ENCODE data around the gene PPP2R3A. TPM values are rescaled to one million over a fixed set of nuclear protein-coding genes. Genes with fewer than 3 reads are reported as not detected.

The PPP2R3A gene
- total RNA-seq, 1 donor from 2014 or later: 35.0 TPM

- no peak overlapping the region for H3K4me3 Mint-ChIP-seq (ENCODE audit: low read depth)
- peaks cover 18% of the 10 kb centered on the region for H3K36me3 Mint-ChIP-seq (ENCODE audit: insufficient read depth)
- no peaks in the 10 kb centered on the region for H3K27me3 Mint-ChIP-seq
- DNase-seq (ENCODE audit: low spot score, unreplicated experiment): no peak
- peak overlapping the region; percentile 78 for H3K27ac Mint-ChIP-seq
- no peak for TF ChIP-seq CTCF (IDR thresholded peaks at IDR 0.05; ENCODE audit: unreplicated experiment)
- no peaks in the 10 kb centered on the region for H3K9me3 Mint-ChIP-seq (ENCODE audit: low read depth)
- H3K4me1 Mint-ChIP-seq (ENCODE audit: low read depth): peaks cover 10% of the 10 kb centered on the region
Observed at GRCh38 chr3:136146981-136147729, 181.6 kb downstream of the PPP2R3A start.

GRCh38 chr3:136149667-136150066, 184.1 kb downstream of the PPP2R3A start:
- H3K27me3 Mint-ChIP-seq: no peaks in the 10 kb centered on the region
- no peak overlapping the region for H3K4me3 Mint-ChIP-seq (ENCODE audit: low read depth)
- H3K36me3 Mint-ChIP-seq (ENCODE audit: insufficient read depth): peaks cover 14% of the 10 kb centered on the region
- H3K27ac Mint-ChIP-seq: no peak overlapping the region
- no peak for DNase-seq (ENCODE audit: low spot score, unreplicated experiment)
- no peak for TF ChIP-seq CTCF (IDR thresholded peaks at IDR 0.05; ENCODE audit: unreplicated experiment)
- H3K4me1 Mint-ChIP-seq (ENCODE audit: low read depth): peaks cover 9% of the 10 kb centered on the region
- no peaks in the 10 kb centered on the region for H3K9me3 Mint-ChIP-seq (ENCODE audit: low read depth)

GRCh38 chr3:136151219-136151618, 185.7 kb downstream of the PPP2R3A start:
- no peaks in the 10 kb centered on the region for H3K9me3 Mint-ChIP-seq (ENCODE audit: low read depth)
- H3K27me3 Mint-ChIP-seq: no peaks in the 10 kb centered on the region
- TF ChIP-seq CTCF (IDR thresholded peaks at IDR 0.05; ENCODE audit: unreplicated experiment): no peak
- H3K36me3 Mint-ChIP-seq (ENCODE audit: insufficient read depth): peaks cover 6% of the 10 kb centered on the region
- peaks cover 12% of the 10 kb centered on the region for H3K4me1 Mint-ChIP-seq (ENCODE audit: low read depth)
- H3K27ac Mint-ChIP-seq: peak overlapping the region; percentile 26
- no peak overlapping the region for H3K4me3 Mint-ChIP-seq (ENCODE audit: low read depth)
- DNase-seq (ENCODE audit: low spot score, unreplicated experiment): no peak

- peaks cover 12% of the 10 kb centered on the region for H3K4me1 Mint-ChIP-seq (ENCODE audit: low read depth)
- H3K27ac Mint-ChIP-seq: no peak overlapping the region
- H3K9me3 Mint-ChIP-seq (ENCODE audit: low read depth): no peaks in the 10 kb centered on the region
- TF ChIP-seq CTCF (IDR thresholded peaks at IDR 0.05; ENCODE audit: unreplicated experiment): no peak
- no peak for DNase-seq (ENCODE audit: low spot score, unreplicated experiment)
- peaks cover 6% of the 10 kb centered on the region for H3K36me3 Mint-ChIP-seq (ENCODE audit: insufficient read depth)
- H3K4me3 Mint-ChIP-seq (ENCODE audit: low read depth): no peak overlapping the region
- H3K27me3 Mint-ChIP-seq: no peaks in the 10 kb centered on the region
Observed at GRCh38 chr3:136152176-136152843, 186.8 kb downstream of the PPP2R3A start.

GRCh38 chr3:136152963-136153362, 187.4 kb downstream of the PPP2R3A start:
- DNase-seq (ENCODE audit: low spot score, unreplicated experiment): no peak
- TF ChIP-seq CTCF (IDR thresholded peaks at IDR 0.05; ENCODE audit: unreplicated experiment): no peak
- no peaks in the 10 kb centered on the region for H3K9me3 Mint-ChIP-seq (ENCODE audit: low read depth)
- peaks cover 9% of the 10 kb centered on the region for H3K4me1 Mint-ChIP-seq (ENCODE audit: low read depth)
- peak overlapping the region; percentile 49 for H3K27ac Mint-ChIP-seq
- no peaks in the 10 kb centered on the region for H3K27me3 Mint-ChIP-seq
- no peak overlapping the region for H3K4me3 Mint-ChIP-seq (ENCODE audit: low read depth)
- peaks cover 7% of the 10 kb centered on the region for H3K36me3 Mint-ChIP-seq (ENCODE audit: insufficient read depth)
